NCI-H187 treated with DMSO at 0.1 percent for 48 hours (cell line): ENCODE data around the gene TMEM238L.

Experiments
- DNase-seq: peaks from one replicate; lab custom pipeline; 2025; lab: John Stamatoyannopoulos, UW

Gene TMEM238L

DNA sequence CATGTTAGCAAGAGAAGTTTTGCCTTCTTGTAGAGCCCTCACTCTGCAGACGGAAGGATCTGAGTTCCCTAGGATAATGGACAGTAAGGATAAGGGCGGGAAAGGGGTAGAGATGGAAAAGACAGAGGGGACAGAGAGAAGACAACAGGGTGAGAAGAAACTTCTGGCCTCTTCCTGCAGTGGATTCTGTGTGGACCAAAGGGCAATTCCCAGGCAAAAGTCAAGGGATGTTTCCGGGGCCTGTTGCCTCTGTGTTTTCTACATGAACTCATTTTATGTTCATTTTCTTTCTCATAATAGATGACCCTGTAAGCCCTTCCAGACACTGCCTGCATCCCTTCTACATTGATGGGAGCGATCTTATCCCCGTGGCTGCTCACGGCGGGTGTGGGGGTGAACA is 647 bp upstream of the TMEM238L start:
- DNase-seq = no peak

DNA sequence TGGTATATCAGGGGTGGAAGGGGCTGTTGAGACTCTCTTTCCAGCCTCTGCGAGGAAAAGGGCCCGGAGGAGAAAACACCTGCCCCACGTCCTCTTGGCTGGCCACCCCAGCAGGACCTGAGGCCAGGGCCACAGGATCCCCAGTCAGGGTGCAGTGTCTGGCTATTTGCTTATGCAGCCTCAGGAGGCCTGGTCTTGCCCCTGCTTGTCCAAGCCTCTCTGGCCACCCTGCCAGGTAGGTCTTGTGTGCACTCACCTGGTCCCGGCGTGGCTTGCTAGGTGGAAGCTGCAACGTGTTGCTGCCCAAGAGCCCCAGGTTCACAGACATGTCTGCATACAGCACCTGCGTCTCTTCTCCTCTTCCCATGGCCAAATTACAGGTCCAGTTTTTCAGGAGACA is 549 bp downstream of the TMEM238L start:
- no peak for DNase-seq

DNA sequence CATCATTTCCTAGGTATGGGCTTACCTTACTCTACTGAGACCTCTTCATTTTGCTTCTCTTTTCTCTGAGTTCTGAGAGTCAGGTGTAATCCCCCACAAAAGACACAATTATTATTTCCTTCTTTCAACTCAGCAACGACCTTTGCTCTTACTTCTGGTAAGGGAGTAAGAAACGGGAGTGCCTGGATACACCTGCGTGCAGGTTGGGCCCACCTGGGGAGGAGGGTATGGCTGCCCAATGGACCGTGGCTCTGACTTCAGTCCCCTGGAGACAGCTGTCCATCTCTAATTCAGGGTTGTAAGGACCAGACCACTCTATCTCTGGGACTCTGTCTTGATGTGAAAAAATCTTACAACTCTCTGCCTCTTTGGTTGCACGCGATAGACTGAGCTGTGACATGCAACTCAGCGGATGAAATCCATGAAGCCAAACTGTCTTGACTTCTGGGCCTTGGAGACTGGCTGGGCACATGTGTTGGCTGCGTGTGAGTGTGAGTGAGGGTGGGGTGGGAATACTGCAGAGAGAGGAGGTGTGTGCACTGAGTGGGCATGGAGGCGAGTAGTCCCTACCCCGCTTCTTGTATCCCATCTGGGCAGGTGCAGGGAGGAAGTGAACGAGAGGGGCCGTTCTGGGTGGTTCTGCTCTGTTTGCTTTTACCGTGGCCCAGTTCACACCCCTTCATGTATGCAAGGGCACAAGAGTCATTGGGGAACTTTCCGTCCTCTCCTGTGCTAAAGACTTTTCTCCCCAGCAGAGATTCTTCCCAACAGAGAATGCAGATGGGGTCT is 1.2 kb downstream of the TMEM238L start:
- DNase-seq = no peak

DNA sequence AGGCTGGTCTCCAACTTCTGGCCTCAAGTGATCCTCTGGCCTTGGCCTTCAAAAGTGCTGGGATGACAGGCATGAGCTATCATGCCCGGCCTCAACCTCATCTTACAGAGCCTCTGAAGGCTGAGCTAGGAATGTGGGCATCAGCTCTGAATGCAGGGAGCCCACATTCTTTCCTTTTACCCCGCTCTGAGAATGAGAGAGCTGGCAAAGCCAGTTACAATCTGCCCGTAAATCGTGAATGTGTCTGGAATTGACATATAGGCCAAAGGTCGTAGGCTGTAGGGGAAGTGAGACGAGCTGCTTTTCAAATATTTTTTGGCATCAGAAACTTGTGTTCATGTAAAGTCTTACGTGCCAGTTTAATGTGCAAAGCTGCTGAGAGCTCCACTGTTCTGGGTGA is 4.5 kb downstream of the TMEM238L start:
- no peak for DNase-seq

DNA sequence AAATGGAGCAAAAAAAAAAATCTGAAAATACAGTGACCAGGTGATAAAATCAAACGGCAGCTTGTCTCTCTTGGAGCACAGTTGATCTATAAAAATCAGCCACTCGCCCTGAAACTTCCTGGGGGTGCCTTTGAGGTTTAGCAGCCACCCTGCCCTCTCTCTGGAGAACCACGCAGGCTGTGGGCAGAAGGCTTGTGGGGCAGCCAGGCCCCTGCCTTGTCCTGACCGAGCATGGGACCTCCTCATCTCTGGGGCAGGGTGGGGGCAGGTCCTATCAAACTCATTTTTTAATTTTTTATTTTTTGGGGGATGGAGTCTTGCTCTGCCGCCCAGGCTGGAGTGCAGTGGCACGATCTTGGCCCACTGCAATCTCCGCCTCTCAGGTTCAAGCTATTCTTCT is 5.0 kb downstream of the TMEM238L start:
- no peak for DNase-seq

DNA sequence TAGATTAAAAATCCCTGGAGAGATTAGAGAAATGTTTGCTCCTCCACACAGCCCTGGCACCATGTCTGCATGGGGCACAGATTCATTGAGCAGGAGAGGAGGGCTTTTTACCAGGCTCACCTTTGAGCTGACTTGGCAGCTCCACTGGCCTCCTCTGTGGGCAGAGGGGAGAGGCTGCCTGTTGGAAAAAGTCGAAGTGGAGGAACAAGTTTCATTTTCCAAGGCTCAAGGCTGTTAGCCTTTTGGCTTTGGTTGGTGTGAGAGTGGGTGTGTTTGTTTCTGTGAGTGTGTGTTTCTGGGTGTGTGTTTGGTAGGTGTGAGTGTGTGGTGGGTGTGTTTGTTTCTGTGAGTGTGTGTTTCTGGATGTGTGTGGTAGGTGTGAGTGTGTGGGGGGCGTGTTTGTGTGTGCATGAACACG is 5.6 kb downstream of the TMEM238L start:
- DNase-seq = no peak

DNA sequence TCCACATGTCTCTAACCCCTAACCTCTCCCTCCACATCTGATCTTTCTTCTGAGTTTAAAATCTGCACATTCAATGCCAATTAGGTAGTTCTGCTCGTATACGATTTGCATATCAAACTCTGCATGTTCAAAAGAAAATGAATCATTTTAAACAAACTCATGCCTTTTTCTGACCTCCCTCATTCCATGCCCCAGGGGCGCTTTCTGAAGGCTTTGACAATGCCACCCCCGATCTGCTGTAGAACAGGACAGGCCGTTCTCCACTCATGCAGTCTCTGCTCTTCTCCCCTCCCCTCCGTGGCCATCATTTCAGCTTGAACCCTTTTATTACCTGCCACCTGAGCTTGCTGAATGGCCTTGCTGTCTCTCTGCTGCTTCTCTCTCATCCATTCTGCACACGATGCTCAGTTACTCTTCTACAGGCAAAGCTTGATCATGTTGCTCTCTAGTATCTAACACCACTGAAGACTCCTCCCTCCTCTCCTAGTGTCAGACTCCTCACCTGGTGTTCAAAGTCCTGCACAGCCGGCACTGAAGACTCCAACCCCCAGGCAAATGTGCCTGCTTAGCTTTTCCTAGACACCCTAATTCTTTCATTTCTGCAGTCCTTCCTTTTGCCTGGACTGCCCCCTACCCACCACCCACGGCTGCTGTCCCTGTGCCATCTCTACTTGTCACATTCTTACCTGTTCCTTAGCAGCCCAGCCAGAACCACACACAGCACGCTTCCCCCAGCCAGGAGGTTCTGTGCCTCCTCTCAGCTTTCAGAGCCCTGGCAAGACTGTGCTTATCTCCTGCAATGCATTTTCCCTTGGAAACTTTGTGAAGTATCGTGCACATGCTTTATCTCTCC is 6.2 kb downstream of the TMEM238L start:
- no peak for DNase-seq

DNA sequence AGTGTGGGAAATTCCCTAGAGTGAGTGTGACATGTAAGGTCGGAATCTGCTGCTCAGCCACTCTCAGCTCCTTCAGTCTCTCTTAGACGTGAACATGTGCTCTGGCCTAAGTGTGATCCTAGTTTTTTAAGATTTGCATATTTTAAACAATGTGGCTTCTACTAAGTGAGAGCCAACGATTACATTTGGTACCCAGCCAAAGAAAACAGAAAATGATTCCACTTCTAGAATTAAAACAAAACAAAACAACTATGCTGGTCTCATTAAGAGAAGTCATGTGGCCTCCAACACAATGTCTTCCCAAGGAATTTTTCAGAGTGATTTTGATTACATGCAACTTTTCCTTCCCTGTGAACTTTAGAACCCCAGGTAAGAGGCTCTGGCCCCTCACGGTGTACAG is 10.1 kb downstream of the TMEM238L start:
- DNase-seq = no peak

DNA sequence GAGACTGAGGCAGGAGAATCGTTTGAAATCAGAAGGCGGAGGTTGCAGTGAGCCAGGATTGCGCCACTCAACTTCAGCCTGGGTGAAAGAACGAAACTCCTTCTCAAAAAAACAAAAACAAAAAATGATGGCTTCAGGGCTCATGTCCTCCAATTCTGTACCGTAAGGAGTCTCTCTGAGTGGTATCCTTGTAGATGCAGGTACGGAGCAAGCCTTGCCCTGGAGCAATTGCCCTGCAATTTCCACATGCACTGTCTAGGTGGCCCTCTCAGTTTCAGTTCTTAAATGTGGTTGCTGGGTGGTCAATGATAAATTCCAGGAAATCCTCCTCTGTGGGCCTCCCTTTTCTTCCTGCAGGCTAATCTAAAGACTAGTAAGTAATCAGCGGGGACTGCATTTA is 10.6 kb downstream of the TMEM238L start:
- DNase-seq = no peak

DNA sequence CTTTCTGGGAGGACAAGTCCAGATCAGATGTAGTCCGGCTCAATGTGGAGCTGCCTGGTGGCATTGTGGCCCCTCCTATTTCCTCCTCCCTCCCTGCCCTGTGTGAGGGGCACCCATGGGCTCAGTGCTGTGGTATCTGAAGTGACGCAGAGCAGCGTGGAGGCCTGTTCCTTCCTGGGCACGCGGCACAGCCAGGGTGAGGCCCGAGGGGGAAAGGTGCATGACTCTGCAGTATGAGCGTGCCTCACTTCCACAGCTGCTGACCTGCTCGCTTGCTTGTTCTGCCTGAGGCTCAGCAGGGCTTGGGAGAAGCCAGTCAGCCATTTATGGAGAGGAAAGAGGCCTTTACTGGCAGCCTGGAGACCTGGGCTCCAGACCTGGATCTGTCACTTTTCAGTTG is 11.7 kb downstream of the TMEM238L start:
- DNase-seq = no peak

DNA sequence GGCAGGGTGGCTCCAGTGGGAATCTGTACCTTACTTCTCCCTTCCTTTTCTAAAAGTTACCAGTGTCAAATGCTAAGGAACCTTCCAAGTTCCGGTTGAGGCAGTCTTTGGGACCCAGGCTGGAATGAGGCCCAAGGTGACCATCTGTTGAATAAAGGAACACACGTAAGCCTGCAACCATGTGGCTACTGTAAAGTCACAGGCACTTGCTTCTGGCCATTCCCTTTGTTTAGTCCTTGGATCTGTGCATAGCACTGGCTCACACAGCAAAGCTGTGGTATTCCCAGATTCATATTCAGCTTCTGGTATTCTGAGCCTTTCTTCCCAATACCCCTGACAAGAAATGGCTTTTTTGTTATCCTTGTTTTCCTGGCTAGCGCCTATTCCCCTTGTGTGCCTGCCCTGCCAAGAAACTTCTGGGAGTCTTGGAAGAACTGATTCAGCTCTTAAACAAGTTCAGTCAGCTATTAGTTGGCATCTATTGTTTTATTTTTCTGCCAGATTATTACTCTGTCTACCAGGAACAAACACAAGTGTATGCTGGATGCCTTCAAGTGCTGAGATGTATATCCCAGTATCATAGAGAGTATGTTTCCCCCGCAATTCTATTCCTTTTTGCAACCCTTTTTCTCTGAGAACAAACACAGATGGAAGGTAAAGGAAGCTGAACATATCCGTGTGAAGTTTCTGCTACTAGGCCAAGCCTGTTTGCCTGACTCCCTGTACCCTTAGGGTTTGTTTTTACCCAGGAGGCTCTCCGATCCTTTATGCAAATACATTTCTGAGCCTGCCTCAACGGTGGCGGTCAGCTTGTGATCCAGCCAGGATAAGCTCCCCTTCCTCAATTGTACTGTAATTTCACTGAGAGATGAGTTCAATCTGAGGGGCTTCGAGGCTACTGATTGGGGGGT is 13.2 kb downstream of the TMEM238L start:
- DNase-seq = no peak

DNA sequence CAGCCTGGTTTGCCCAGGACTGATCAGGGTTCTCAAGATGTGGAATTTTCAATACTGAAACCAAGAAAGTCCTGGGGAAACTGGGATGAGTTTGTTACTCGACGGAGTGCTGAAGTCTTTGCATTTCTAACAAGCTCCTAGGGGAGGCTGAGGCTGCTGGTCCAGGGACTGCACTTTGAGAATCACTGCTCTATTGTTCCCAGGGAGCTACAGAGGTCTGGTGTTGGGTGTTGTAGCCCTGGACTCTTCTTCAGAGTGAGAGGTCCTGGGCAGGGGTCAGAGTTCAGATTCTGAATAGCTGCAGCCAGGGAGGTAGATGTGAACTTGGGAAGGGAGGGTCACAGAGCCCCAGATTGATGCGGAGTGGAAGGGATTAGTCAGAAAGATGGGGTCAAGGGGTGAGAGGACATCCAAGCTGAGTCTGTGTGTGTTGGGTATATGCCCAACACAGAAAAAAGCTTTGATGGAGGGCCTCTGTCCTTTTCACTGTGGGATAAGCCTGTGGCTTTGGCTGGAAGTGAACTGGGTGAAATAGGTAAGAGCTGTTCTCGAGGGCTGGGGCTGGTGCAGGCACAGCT is 14.1 kb downstream of the TMEM238L start:
- no peak for DNase-seq

DNA sequence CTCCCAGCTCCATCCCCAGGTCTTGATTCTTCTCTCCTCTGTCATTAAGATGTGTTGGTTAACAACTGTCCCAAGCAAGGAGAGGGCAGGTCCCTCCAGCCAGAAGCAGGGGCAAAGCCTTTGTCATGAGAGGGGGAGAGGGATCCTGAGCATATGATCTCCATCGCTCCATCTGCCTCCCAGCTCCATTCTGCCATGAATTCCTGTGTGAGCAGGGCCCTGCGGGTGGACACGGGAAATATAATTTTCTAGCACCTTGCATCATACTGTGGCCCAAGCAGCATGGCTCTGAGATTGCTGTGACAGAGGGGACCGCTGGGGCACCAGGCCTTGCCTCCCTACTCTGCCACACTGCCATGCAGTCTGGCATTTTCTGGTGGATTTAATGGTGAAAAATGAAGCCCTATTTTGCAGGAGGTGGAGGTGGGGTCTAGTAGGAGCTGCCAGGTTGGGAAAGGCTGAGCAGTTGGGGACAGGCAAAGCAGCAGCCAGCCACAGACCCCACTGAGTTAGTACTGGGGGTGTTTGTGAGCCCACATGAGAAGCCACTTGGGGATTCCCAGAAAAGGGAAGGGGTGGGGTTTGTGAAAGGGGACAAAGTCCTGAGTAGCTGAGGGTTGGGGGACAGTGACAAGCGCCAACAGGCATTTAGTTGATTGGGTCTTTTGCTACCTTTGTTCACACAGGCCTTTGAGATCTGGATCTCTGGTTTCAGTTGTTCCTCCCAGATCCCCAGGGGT is 16.4 kb downstream of the TMEM238L start:
- no peak for DNase-seq

DNA sequence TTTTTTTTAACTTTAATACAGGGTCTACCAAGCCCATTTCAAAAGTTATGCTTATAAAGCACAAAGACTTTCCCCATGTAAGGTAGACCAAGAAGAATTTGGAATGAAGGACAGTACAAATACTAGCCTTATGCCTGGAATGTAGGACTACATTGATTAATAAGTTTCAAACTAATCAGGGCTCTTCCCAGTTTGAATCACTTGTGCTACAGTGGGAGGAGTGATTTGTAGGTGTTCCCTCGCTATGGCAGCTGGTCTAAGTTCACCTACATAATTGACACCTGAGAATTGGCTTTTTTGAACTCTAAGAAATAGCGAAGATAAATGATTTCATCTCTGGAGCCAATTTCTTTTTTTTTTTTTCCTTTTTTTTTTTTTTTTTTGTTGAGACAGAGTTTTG is 18.6 kb downstream of the TMEM238L start:
- DNase-seq = no peak

DNA sequence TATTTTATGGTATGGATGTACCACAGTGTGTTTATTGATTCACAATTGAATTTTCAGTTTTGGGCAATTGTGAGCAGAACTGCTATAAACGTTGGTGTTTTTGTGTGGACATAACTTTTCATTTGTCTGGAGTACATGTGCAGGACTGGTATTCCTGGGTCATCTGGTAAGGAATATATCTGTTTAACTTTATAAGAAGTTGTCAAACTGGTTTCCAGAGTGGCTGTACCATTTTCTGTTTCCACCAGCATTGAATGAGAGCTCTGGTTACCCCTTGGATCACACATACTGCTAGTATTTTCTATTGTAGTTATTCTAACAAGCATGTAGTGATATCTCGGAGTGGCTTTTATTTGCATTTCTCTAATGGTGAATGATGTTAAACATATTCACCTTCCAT is 24.3 kb downstream of the TMEM238L start:
- DNase-seq = no peak

DNA sequence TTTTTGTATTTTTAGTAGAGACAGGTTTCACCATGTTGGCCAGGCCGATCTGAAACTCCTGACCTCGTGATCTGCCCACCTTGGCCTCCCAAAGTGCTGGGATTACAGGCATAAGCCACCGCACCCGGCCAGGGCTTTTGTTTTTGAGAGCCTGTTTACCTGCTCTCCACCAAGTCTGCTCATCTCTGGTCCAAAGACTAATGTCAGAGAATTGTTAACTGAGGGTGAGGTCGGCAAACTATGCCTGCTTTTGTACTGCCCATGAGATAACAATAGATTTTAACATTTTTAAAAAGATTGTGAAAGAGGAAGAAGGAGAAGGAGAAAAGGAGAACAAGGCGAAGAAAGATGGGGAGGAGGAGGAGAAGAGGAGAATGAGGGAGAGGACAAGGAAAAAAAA is 26.0 kb downstream of the TMEM238L start:
- DNase-seq = no peak

DNA sequence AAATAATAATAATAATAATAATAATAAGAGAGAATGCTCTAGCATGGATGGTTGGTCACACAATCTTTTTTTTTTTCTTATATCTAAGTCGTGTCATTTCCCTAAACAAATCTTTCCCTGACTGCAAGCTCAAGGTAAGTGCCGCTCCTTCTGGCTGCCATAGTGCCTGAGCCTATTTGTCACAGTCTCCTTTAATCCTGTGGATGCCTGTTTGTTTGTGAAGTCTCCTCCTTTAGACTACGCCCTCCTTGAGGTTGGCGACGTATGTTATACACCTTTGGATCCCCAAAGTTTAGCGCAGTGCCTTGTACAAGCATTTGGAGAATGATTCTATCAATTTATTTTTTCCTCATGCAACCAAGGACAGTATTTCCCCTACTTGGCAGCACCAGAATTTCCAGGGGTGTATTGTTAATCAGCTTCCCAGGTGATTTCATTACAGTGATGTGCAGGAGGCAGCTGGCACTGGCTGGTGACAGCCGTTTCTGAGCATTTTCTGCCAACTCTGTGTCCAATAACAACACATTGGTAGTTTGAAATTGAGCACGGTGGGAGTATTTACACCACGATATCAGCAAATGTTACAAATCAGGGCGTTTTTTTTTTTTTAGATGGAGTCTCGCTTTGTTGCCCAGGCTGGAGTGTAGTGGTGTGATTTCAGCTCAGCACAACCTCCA is 26.6 kb downstream of the TMEM238L start:
- DNase-seq = no peak

DNA sequence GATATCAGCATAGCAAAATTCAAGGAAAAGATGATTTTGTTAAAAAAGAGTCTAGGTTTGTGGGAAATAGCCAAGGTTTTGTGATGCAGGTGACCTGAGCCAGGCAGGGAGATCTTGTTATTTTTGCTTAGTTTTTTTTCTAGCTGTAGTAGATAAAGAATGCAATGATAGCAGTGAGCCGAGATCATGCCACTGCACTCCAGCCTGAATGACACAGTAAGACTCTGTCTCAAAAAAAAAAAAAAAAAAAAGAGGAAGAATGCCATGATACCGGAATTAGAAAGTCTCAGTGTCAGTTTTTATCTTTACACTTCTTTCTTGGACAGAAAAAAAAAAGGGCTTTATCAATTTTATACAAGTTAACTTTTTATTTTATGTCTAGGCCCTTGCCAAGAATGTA is 27.5 kb downstream of the TMEM238L start:
- DNase-seq = no peak

DNA sequence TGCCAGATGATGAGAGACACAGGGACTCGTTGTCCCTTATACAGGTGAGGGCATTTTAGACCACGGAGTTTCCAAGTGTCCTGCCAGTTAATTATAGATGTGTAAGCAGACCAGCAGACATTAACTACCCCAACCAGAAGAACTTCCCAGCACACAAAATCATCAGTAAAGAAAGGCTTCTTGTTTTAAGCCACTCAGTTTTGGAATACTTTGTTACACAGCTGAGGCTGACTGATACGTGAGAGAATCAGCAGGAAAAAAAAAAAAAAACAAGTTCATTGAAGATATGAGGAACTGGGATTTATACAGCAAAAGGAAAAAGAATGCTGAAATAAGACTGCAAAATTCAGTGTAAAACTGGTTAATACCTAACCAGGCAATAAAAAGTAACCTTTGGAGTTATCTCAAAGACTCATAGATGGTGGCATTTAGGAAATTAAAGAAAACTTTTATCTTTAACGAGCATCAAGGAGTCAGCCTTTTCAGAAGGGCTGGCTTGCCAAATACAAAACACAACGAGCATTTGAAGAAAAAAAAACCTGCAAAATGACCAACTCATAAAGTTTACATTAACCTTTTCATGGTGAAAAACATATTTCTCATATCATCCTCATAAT is 28.1 kb downstream of the TMEM238L start:
- DNase-seq = no peak

DNA sequence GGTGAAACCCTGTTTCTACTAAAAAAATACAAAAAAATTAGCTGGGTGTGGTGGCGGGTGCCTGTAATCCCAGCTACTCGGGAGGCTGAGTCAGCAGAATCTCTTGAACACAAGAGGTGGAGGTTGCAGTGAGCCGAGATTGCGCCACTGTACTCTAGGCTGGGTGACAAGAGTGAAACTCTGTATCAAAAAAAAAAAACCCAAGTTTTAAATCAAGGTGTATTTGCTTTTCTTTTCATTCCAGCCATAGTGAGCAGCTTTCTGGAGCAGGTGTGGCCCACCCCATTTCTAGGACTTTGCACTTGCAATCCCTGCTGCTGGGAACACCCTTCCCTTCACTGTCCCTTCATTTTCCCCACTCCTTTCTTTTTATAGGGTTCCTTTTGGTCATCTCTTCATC is 28.8 kb downstream of the TMEM238L start:
- no peak for DNase-seq
